ENCODE measurements around the gene TTC17. TPM values are rescaled to one million over a fixed set of nuclear protein-coding genes. Genes with fewer than 3 reads are reported as not detected.

Gene TTC17
- total and polyA plus RNA-seq, 2 of the 8 experiments (the other 6 are each of a cell fraction or from before 2014, with no cell fraction given), result 65.1 to 80.1 TPM

DNA sequence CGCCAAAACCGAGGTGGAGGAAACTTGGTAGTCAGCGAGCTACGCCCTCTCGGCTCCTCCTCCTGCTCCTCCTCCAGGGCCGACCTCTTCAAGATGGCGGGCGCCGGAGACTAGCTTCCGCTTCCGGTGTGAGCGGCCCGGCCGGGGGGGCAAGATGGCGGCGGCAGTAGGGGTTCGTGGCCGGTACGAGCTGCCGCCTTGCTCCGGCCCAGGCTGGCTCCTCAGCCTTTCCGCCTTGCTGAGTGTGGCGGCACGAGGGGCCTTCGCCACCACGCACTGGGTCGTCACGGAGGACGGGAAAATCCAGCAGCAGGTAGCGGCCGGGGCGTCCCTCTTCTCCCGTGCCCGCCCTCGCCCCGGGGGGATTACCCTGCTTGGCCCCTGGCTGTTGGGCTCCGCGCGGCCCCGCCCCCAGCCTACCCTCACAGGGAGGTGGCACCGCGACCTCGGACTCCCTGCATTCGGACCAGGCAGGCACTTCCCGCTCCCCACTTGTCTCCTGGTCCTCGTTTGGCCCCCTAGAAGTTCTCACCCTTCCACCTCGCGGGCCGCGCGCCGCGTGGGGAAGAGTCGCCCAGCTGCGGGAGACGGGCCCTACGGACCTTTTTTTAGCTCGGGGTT lies at the start of gene TTC17 (continued):
- TF ChIP-seq HDAC2 (IDR thresholded peaks at IDR 0.05; ENCODE audit: borderline replicate concordance in 1 of 2, low read depth in 2 of 2, low read length in 2 of 2) (0 out of 4 replicates have a peak, but pooled peaks of 1 of the 2 experiments have one; percentile 28), CTBP2 (IDR thresholded peaks at IDR 0.05; ENCODE audit: borderline replicate concordance, insufficient read depth, insufficient read length, low read length) (no peak), FOSL1 (IDR thresholded peaks at IDR 0.05; ENCODE audit: insufficient read depth, low read depth, low read length) (no peak), JUN (IDR thresholded peaks at IDR 0.05; ENCODE audit: low read depth, low read length) (no peak), KDM5A (IDR thresholded peaks at IDR 0.05; ENCODE audit: low read length) (peak; percentile 73), TEAD4 (IDR thresholded peaks at IDR 0.05; ENCODE audit: low read depth, low read length) (0 out of 2 replicates have a peak, but pooled peaks have one; percentile 1), SIN3A (conservative IDR thresholded peaks at IDR 0.05 in 1 of 2, IDR thresholded peaks at IDR 0.05 in 1 of 2; ENCODE audit: low read depth in 1 of 2, low read length in 2 of 2) (peak in 1 of 2 experiments; percentile 48; a peak in 1 of 4 replicates), TBP (IDR thresholded peaks at IDR 0.05; ENCODE audit: low read depth, low read length) (peak; percentile 87), RAD21 (IDR thresholded peaks at IDR 0.05 in 1 of 2, conservative IDR thresholded peaks at IDR 0.05 in 1 of 2; ENCODE audit: low read depth in 2 of 2, low read length in 2 of 2) (no peak), SIX5 (IDR thresholded peaks at IDR 0.05; ENCODE audit: low read depth, low read length) (no peak), SUZ12 (IDR thresholded peaks at IDR 0.05; ENCODE audit: low read length) (no peak), KDM1A (IDR thresholded peaks at IDR 0.05; ENCODE audit: borderline replicate concordance, low read length) (no peak), GTF2F1 (IDR thresholded peaks at IDR 0.05; ENCODE audit: borderline replicate concordance, low read depth, low read length) (peak; percentile 67; the same call in 1 of the 2 replicates), TAF1 (IDR thresholded peaks at IDR 0.05; ENCODE audit: low read depth, low read length) (peak; percentile 97), POLR2A (IDR thresholded peaks at IDR 0.05; ENCODE audit: control extremely low read depth in 1 of 2, low read depth in 2 of 2, low read length in 2 of 2) (peak; percentile 98 to 99), EP300 (IDR thresholded peaks at IDR 0.05; ENCODE audit: borderline replicate concordance in 1 of 2, low read depth in 2 of 2, low read length in 2 of 2) (no peak)
- TF ChIP-seq, protein P1, sequence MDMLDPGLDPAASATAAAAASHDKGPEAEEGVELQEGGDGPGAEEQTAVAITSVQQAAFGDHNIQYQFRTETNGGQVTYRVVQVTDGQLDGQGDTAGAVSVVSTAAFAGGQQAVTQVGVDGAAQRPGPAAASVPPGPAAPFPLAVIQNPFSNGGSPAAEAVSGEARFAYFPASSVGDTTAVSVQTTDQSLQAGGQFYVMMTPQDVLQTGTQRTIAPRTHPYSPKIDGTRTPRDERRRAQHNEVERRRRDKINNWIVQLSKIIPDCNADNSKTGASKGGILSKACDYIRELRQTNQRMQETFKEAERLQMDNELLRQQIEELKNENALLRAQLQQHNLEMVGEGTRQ (IDR thresholded peaks at IDR 0.05; ENCODE audit: low read length), result no peak
- TF ChIP-seq, protein P2, sequence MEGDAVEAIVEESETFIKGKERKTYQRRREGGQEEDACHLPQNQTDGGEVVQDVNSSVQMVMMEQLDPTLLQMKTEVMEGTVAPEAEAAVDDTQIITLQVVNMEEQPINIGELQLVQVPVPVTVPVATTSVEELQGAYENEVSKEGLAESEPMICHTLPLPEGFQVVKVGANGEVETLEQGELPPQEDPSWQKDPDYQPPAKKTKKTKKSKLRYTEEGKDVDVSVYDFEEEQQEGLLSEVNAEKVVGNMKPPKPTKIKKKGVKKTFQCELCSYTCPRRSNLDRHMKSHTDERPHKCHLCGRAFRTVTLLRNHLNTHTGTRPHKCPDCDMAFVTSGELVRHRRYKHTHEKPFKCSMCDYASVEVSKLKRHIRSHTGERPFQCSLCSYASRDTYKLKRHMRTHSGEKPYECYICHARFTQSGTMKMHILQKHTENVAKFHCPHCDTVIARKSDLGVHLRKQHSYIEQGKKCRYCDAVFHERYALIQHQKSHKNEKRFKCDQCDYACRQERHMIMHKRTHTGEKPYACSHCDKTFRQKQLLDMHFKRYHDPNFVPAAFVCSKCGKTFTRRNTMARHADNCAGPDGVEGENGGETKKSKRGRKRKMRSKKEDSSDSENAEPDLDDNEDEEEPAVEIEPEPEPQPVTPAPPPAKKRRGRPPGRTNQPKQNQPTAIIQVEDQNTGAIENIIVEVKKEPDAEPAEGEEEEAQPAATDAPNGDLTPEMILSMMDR (IDR thresholded peaks at IDR 0.05; ENCODE audit: control extremely low read depth in 1 of 3, insufficient read depth in 1 of 3, low read depth in 1 of 3, low read length in 3 of 3), result no peak
- TF ChIP-seq, protein P3, sequence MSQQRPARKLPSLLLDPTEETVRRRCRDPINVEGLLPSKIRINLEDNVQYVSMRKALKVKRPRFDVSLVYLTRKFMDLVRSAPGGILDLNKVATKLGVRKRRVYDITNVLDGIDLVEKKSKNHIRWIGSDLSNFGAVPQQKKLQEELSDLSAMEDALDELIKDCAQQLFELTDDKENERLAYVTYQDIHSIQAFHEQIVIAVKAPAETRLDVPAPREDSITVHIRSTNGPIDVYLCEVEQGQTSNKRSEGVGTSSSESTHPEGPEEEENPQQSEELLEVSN (IDR thresholded peaks at IDR 0.05), result peak; percentile 53

Measured in H1 (cell line).